Measurements from ENCODE around the gene EXOC6B. TPM values are rescaled to one million over a fixed set of nuclear protein-coding genes. Genes with fewer than 3 reads are reported as not detected.

The EXOC6B gene
- total and polyA plus RNA-seq, 4 donors: 5.8 to 45.9 (median 26.2) TPM

Other genes with a start within 250 kb of the EXOC6B start
- gene SPR, start 61.4 kb upstream of the EXOC6B start, total RNA-seq: 10 to 100 TPM; 16.1 to 22.4 TPM
- gene SPR, start 61.4 kb upstream of the EXOC6B start, polyA plus RNA-seq: 10 to 100 TPM; 20.4 to 33.1 TPM
- gene EMX1, start 91.5 kb upstream of the EXOC6B start, total RNA-seq: not detected
- gene EMX1, start 91.5 kb upstream of the EXOC6B start, polyA plus RNA-seq: not detected
- 10 to 100 TPM; 12.6 to 20.7 TPM for gene SFXN5, start 245.7 kb upstream of the EXOC6B start, total RNA-seq
- gene SFXN5, start 245.7 kb upstream of the EXOC6B start, polyA plus RNA-seq: 10 to 100 TPM in 1 of 2 donors, 1 to 10 TPM in 1; 6.3 to 17.0 TPM